DOHH2 (cell line): Measurements from ENCODE around the gene GYG2.

Experiments
- H3F3A ChIP-seq: fragments of 200-600 bp; sonication (generic), shearing (Covaris generic); 2 replicates; pipeline ENCODE4 v1.6.0; 2016; ENCODE audit warnings: antibody characterized with exemption, mild to moderate bottlenecking; ENCODE audit not compliant: control insufficient read depth, insufficient read depth
- H3K27ac ChIP-seq: fragments of 200-600 bp; sonication (generic); 2 replicates; pipeline ENCODE4 v1.5.1; 2014; ENCODE audit warnings: low read depth, mild to moderate bottlenecking, low read length, moderate library complexity
- H3K27me3 ChIP-seq: fragments of 200-600 bp; sonication (generic); 2 replicates; pipeline ENCODE4 v1.6.1; 2014; ENCODE audit warnings: mild to moderate bottlenecking, low read length, mixed read lengths; ENCODE audit not compliant: control insufficient read depth
- H3K36me3 ChIP-seq: fragments of 200-600 bp; sonication (generic); 2 replicates; pipeline ENCODE4 v1.6.1; 2014; ENCODE audit warnings: mild to moderate bottlenecking, low read length, moderate library complexity, mixed read lengths; ENCODE audit not compliant: control insufficient read depth
- H3K4me1 ChIP-seq: fragments of 200-600 bp; sonication (generic); 2 replicates; pipeline ENCODE4 v1.6.1; 2014; ENCODE audit warnings: mild to moderate bottlenecking, low read length, mixed read lengths; ENCODE audit not compliant: control insufficient read depth
- H3K4me2 ChIP-seq: fragments of 200-600 bp; sonication (generic); 2 replicates; pipeline ENCODE4 v1.6.0; 2014; ENCODE audit warnings: mild to moderate bottlenecking, low read length, moderate library complexity
- H3K4me3 ChIP-seq: fragments of 200-600 bp; sonication (generic); 2 replicates; pipeline ENCODE4 v1.5.1; 2014; ENCODE audit warnings: mild to moderate bottlenecking, low read length, mixed read lengths
- H3K79me2 ChIP-seq: fragments of 200-600 bp; sonication (generic); 2 replicates; pipeline ENCODE4 v1.6.1; 2014; ENCODE audit warnings: mild to moderate bottlenecking, low read length, mixed read lengths; ENCODE audit not compliant: control insufficient read depth
- H3K9me2 ChIP-seq: fragments of 200-600 bp; sonication (generic); replicated peaks from 2 replicates; pipeline ENCODE4 v1.6.1; 2014; ENCODE audit warnings: mild to moderate bottlenecking, low read length, mixed read lengths; ENCODE audit not compliant: control insufficient read depth
- H3K9me3 ChIP-seq: fragments of 200-600 bp; sonication (generic); 2 replicates; pipeline ENCODE4 v1.6.1; 2014; ENCODE audit warnings: antibody characterized with exemption, low read length, mixed read lengths; ENCODE audit not compliant: control insufficient read depth, insufficient read depth
- H4K20me1 ChIP-seq: fragments of 200-600 bp; sonication (generic); 2 replicates; pipeline ENCODE4 v1.6.0; 2014; ENCODE audit warnings: low read depth, mild to moderate bottlenecking, antibody characterized with exemption, low read length, moderate library complexity; ENCODE audit not compliant: control insufficient read depth, insufficient read depth
- CTCF ChIP-seq: fragments of 200-600 bp; sonication (generic); IDR thresholded peaks from one replicate; pipeline ENCODE4 v1.5.1; 2014; ENCODE audit warnings: antibody characterized with exemption, mild to moderate bottlenecking, low read depth, low read length; ENCODE audit not compliant: poor library complexity, severe bottlenecking
- EZH2phosphoT487 ChIP-seq: fragments of 200-600 bp; sonication (generic); IDR thresholded peaks from 2 replicates; pipeline ENCODE4 v1.6.1; 2017; ENCODE audit warnings: borderline replicate concordance, mild to moderate bottlenecking, antibody characterized with exemption, low read length, moderate library complexity, mixed read lengths

Gene GYG2

GRCh38 chrX:2901367-2902036 lies 72.8 kb downstream of the GYG2 start:
- TF ChIP-seq CTCF (no peak), EZH2phosphoT487 (no peak)
- no peak overlapping the region for H3K27ac ChIP-seq
- H3K9me3 ChIP-seq, result no peaks in the 10 kb centered on the region
- no peaks in the 10 kb centered on the region for H3K36me3 ChIP-seq
- no peaks in the 10 kb centered on the region for H3K79me2 ChIP-seq
- H3K9me2 ChIP-seq, result no peaks in the 10 kb centered on the region
- no peaks in the 10 kb centered on the region for H3F3A ChIP-seq
- H3K4me2 ChIP-seq, result no peak overlapping the region
- no peaks in the 10 kb centered on the region for H3K4me1 ChIP-seq
- no peak overlapping the region for H3K4me3 ChIP-seq
- no peaks in the 10 kb centered on the region for H3K27me3 ChIP-seq
- no peaks in the 10 kb centered on the region for H4K20me1 ChIP-seq

GRCh38 chrX:2902841-2903240 lies 74.1 kb downstream of the GYG2 start:
- H3K4me1 ChIP-seq, result no peaks in the 10 kb centered on the region
- no peaks in the 10 kb centered on the region for H3K27me3 ChIP-seq
- H3K9me3 ChIP-seq, result no peaks in the 10 kb centered on the region
- no peak overlapping the region for H3K4me2 ChIP-seq
- no peaks in the 10 kb centered on the region for H3K79me2 ChIP-seq
- H3K9me2 ChIP-seq, result no peaks in the 10 kb centered on the region
- H3K4me3 ChIP-seq, result no peak overlapping the region
- H3F3A ChIP-seq, result no peaks in the 10 kb centered on the region
- no peaks in the 10 kb centered on the region for H4K20me1 ChIP-seq
- no peak for TF ChIP-seq CTCF
- TF ChIP-seq EZH2phosphoT487, result no peak
- H3K36me3 ChIP-seq, result no peaks in the 10 kb centered on the region
- no peak overlapping the region for H3K27ac ChIP-seq

GRCh38 chrX:2903366-2903765 lies 74.6 kb downstream of the GYG2 start:
- no peaks in the 10 kb centered on the region for H3K9me2 ChIP-seq
- no peaks in the 10 kb centered on the region for H3K4me1 ChIP-seq
- H3K27ac ChIP-seq, result no peak overlapping the region
- TF ChIP-seq CTCF (no peak), EZH2phosphoT487 (no peak)
- H3K4me2 ChIP-seq, result no peak overlapping the region
- H3F3A ChIP-seq, result no peaks in the 10 kb centered on the region
- no peaks in the 10 kb centered on the region for H4K20me1 ChIP-seq
- no peaks in the 10 kb centered on the region for H3K9me3 ChIP-seq
- H3K27me3 ChIP-seq, result no peaks in the 10 kb centered on the region
- no peaks in the 10 kb centered on the region for H3K36me3 ChIP-seq
- H3K4me3 ChIP-seq, result no peak overlapping the region
- H3K79me2 ChIP-seq, result no peaks in the 10 kb centered on the region

- Histone ChIP-seq H3K36me3 (no peaks in the 10 kb centered on the region), H3K4me1 (no peaks in the 10 kb centered on the region), H3K9me3 (no peaks in the 10 kb centered on the region), H3K4me3 (no peak overlapping the region), H3K27me3 (no peaks in the 10 kb centered on the region), H3F3A (no peaks in the 10 kb centered on the region), H3K27ac (no peak overlapping the region), H3K79me2 (no peaks in the 10 kb centered on the region), H4K20me1 (no peaks in the 10 kb centered on the region), H3K4me2 (no peak overlapping the region), H3K9me2 (no peaks in the 10 kb centered on the region)
- no peak for TF ChIP-seq CTCF
- TF ChIP-seq EZH2phosphoT487, result no peak
Measured at GRCh38 chrX:2907295-2907694, 78.6 kb downstream of the GYG2 start.
